HCT116 (cell line): ENCODE data around the gene CDK5RAP2. TPM values are rescaled to one million over a fixed set of nuclear protein-coding genes. Genes with fewer than 3 reads are reported as not detected.
"Not testable (repeated sequence)": the region's sequence is repeated elsewhere in the genome, so short reads cannot be mapped to it uniquely, and the experiment has no call there.

Experiments
- ATAC-seq: fragments of 200-7000 bp; cut with Tn5 transposase; 2 replicates; pipeline ENCODE4 v1.9.1; 2020; ENCODE audit warnings: mild to moderate bottlenecking, moderate library complexity
- BruUV-seq: library from RNA; stranded (reverse); fragments of 400-500 nt; replicated peaks from 2 replicates; lab custom pipeline; 2021; lab: Mats Ljungman, UMichigan
- CTCF ChIA-PET: fragments of 300-600 bp; sonication (Branson Sonifier 250); formaldehyde crosslinking; loops from one replicate; lab custom pipeline; 2021; ENCODE audit warnings: antibody characterized with exemption; lab: Charles Lee
- POLR2A ChIA-PET: fragments of 300-600, 350-600 bp; sonication (Branson Sonifier 250); formaldehyde crosslinking; loops from one replicate; lab custom pipeline; 2021; ENCODE audit warnings: antibody characterized with exemption; lab: Charles Lee
- RAD21 ChIA-PET, 2 experiments: fragments of 300-600 bp; sonication (Branson Sonifier 250); formaldehyde crosslinking; loops; one replicate each; lab custom pipeline; 2023; ENCODE audit warnings: low total read pairs in 2 of 2; ENCODE audit not compliant: uncharacterized antibody in 2 of 2, unreplicated experiment in 2 of 2, low non-redundant PET in 1 of 2; lab: Charles Lee
- DNase-seq: peaks from one replicate; pipeline ENCODE4 v3.0.0-alpha.2; 2010; ENCODE audit warnings: low read depth, low spot score
- H2AFZ ChIP-seq: fragments of 200-600 bp; shearing (Covaris generic), sonication (generic); 2 replicates; pipeline ENCODE4 v1.6.1; 2017; ENCODE audit warnings: low read depth, mixed run types, mixed read lengths, antibody characterized with exemption, low read length; ENCODE audit not compliant: poor library complexity, severe bottlenecking
- H3K27ac ChIP-seq: 2 replicates; pipeline ENCODE4 v1.5.1; 2012; ENCODE audit warnings: low read depth, low read length
- H3K27me3 ChIP-seq: fragments of 200-600 bp; sonication (generic); 2 replicates; pipeline ENCODE4 v1.6.1; 2016; ENCODE audit warnings: mixed run types, low read length, mixed read lengths; ENCODE audit not compliant: insufficient read depth
- H3K36me3 ChIP-seq, 2 experiments: fragments of 200-500 bp in 1 of 2; fragments of 200-600 bp in 1 of 2; sonication (Bioruptor generic) in 1 of 2; sonication (generic) in 1 of 2; 2 replicates each; pipeline versions ENCODE4 v1.5.1 to v1.6.1; 2014 to 2016; ENCODE audit warnings: low read length in 2 of 2, inconsistent platforms in 1 of 2, mixed read lengths in 1 of 2, mixed run types in 1 of 2; ENCODE audit not compliant: insufficient read depth in 2 of 2, control insufficient read depth in 1 of 2
- H3K4me1 ChIP-seq, 2 experiments: fragments of 200-600 bp in 1 of 2; sonication (generic) in 1 of 2; 2 replicates each; pipeline versions ENCODE4 v1.5.1 to v1.6.1; 2012 to 2017; ENCODE audit warnings: low read length in 2 of 2, inconsistent platforms in 1 of 2, mild to moderate bottlenecking in 1 of 2, mixed read lengths in 1 of 2, mixed run types in 1 of 2, moderate library complexity in 1 of 2; ENCODE audit not compliant: insufficient read depth in 2 of 2, control insufficient read depth in 1 of 2
- H3K4me2 ChIP-seq: fragments of 200-600 bp; sonication (generic); 2 replicates; pipeline ENCODE4 v1.6.1; 2017; ENCODE audit warnings: mixed run types, low read length, mixed read lengths
- H3K4me3 ChIP-seq, 2 experiments: fragments of 200-600 bp in 1 of 2; sonication (generic) in 1 of 2; replicated peaks in 1 of 2; 2 replicates each; pipeline ENCODE4 v1.5.1; 2011 to 2016; ENCODE audit warnings: low read length in 2 of 2, control low read depth in 1 of 2, low read depth in 1 of 2, mild to moderate bottlenecking in 1 of 2, mixed read lengths in 1 of 2, mixed run types in 1 of 2
- H3K79me2 ChIP-seq: fragments of 200-600 bp; sonication (generic); 2 replicates; pipeline ENCODE4 v1.6.1; 2017; ENCODE audit warnings: mild to moderate bottlenecking, mixed run types, low read length, moderate library complexity, mixed read lengths; ENCODE audit not compliant: insufficient read depth
- H3K9ac ChIP-seq: fragments of 200-600 bp; sonication (generic); 2 replicates; pipeline ENCODE4 v1.6.1; 2016; ENCODE audit warnings: low read length, mixed read lengths
- H3K9me2 ChIP-seq: fragments of 200-600 bp; sonication (generic), shearing (Covaris generic); 2 replicates; pipeline ENCODE4 v1.6.1; 2017; ENCODE audit warnings: mixed run types, mild to moderate bottlenecking, moderate library complexity; ENCODE audit not compliant: insufficient read depth
- H3K9me3 ChIP-seq, 2 experiments: fragments of 200-500 bp in 1 of 2; fragments of 200-600 bp in 1 of 2; sonication (Bioruptor generic) in 1 of 2; sonication (generic) in 1 of 2; 2 replicates each; pipeline ENCODE4 v1.6.1; 2014 to 2017; ENCODE audit warnings: low read length in 2 of 2, mixed read lengths in 2 of 2, inconsistent platforms in 1 of 2, low read depth in 1 of 2, mild to moderate bottlenecking in 1 of 2, mixed run types in 1 of 2, moderate library complexity in 1 of 2; ENCODE audit not compliant: control insufficient read depth in 1 of 2, insufficient read depth in 1 of 2
- H4K20me1 ChIP-seq: fragments of 200-600 bp; sonication (generic), shearing (Covaris generic); 2 replicates; pipeline ENCODE4 v1.6.1; 2017; ENCODE audit warnings: mixed run types, mild to moderate bottlenecking, moderate library complexity; ENCODE audit not compliant: insufficient read depth
- CTCF ChIP-seq, 3 experiments: fragments of 200-600 bp in 1 of 3; sonication (generic) in 1 of 3; IDR thresholded peaks in 2 of 3; conservative IDR thresholded peaks in 1 of 3; 2 replicates each; pipeline ENCODE4 v1.5.1; 2012 to 2017; ENCODE audit warnings: low read depth in 2 of 3, low read length in 2 of 3, antibody characterized with exemption in 1 of 3, borderline replicate concordance in 1 of 3, control low read depth in 1 of 3, mild to moderate bottlenecking in 1 of 3, mixed read lengths in 1 of 3, mixed run types in 1 of 3, moderate library complexity in 1 of 3; ENCODE audit not compliant: insufficient read depth in 1 of 3
- POLR2A ChIP-seq: IDR thresholded peaks from 2 replicates; pipeline ENCODE4 v1.7.0; 2011; ENCODE audit warnings: borderline replicate concordance; ENCODE audit not compliant: insufficient read depth, insufficient read length; ENCODE audit errors: extremely low read depth
- SP1 ChIP-seq: IDR thresholded peaks from 2 replicates; pipeline ENCODE4 v1.6.1; 2012; ENCODE audit warnings: low read depth
- YY1 ChIP-seq: IDR thresholded peaks from 2 replicates; pipeline ENCODE4 v1.6.1; 2011; ENCODE audit warnings: low read length, low read depth, moderate library complexity, mild to moderate bottlenecking; ENCODE audit not compliant: insufficient replicate concordance; ENCODE audit errors: extremely low read depth
- intact Hi-C: fragments of 100-400 bp; cut with micrococcal nuclease; formaldehyde crosslinking; loops from 2 replicates; pipeline ENCODE4 v1.10.0; 2022
- total RNA-seq: library from RNA; stranded (reverse); gene quantifications from one replicate; pipeline ENCODE4 v1.2.1, GENCODE V29; 2021; ENCODE audit not compliant: unreplicated experiment

CDK5RAP2 gene
- total RNA-seq, 1 experiment from 2014 or later, result 56.2 TPM

GRCh38 chr9:120515996-120516395 is 64.0 kb downstream of the CDK5RAP2 start:
- H3K4me3 ChIP-seq, H3K9me3 ChIP-seq, H3K79me2 ChIP-seq, H3K27me3 ChIP-seq, DNase-seq, H3K4me1 ChIP-seq, H3K9me2 ChIP-seq, H3K9ac ChIP-seq, intact Hi-C loops, H3K4me2 ChIP-seq, H4K20me1 ChIP-seq, H2AFZ ChIP-seq, BruUV-seq, H3K27ac ChIP-seq, POLR2A ChIA-PET, RAD21 ChIA-PET, CTCF ChIA-PET, ATAC-seq: not testable (repeated sequence)
- peaks cover 4 to 17% of the 10 kb centered on the region in 2 experiments for H3K36me3 ChIP-seq

GRCh38 chr9:120515481-120515880 is 64.5 kb downstream of the CDK5RAP2 start:
- CTCF ChIA-PET, H3K79me2 ChIP-seq, H3K27me3 ChIP-seq, ATAC-seq, H3K9me3 ChIP-seq, BruUV-seq, RAD21 ChIA-PET, H3K4me3 ChIP-seq, H4K20me1 ChIP-seq, intact Hi-C loops, H2AFZ ChIP-seq, H3K27ac ChIP-seq, H3K4me2 ChIP-seq, DNase-seq, H3K9me2 ChIP-seq, H3K9ac ChIP-seq, H3K4me1 ChIP-seq, POLR2A ChIA-PET: not testable (repeated sequence)
- H3K36me3 ChIP-seq, result peaks cover 4 to 20% of the 10 kb centered on the region in 2 experiments

GRCh38 chr9:120514405-120514804 is 65.6 kb downstream of the CDK5RAP2 start:
- H3K9me3 ChIP-seq, result no peaks in the 10 kb centered on the region
- no peaks in the 10 kb centered on the region for H3K27me3 ChIP-seq
- BruUV-seq, result no TSS peak
- no peak overlapping the region for H2AFZ ChIP-seq
- no peaks in the 10 kb centered on the region for H3K4me1 ChIP-seq
- ATAC-seq, result no peak
- H3K27ac ChIP-seq, result no peak overlapping the region
- RAD21 ChIA-PET, result no interaction called here
- no peaks in the 10 kb centered on the region for H3K9me2 ChIP-seq
- H3K9ac ChIP-seq, result no peak overlapping the region
- H4K20me1 ChIP-seq, result no peaks in the 10 kb centered on the region
- no peaks in the 10 kb centered on the region for H3K79me2 ChIP-seq
- peaks cover 4 to 20% of the 10 kb centered on the region in 2 experiments for H3K36me3 ChIP-seq
- intact Hi-C loops, result no loop called here
- H3K4me3 ChIP-seq, result no peak overlapping the region
- no peak for DNase-seq
- TF ChIP-seq SP1 (no peak), POLR2A (no peak), CTCF (IDR thresholded peaks at IDR 0.05 in 2 of 3, conservative IDR thresholded peaks at IDR 0.05 in 1 of 3; ENCODE audit: borderline replicate concordance in 1 of 3, insufficient read depth in 1 of 3, low read depth in 2 of 3, low read length in 2 of 3) (no peak), YY1 (no peak)
- TF ChIP-seq, all 23 proteins: peak for 0
- H3K4me2 ChIP-seq, result no peak overlapping the region
- CTCF ChIA-PET, result no interaction called here
- POLR2A ChIA-PET, result no interaction called here
